Mesenchymal stem cell (in vitro differentiated cells and primary cell): ENCODE measurements around the gene SLC38A5.
A peak's percentile ranks its signal among the peaks of the same experiment; 100 is the strongest.

Source experiments
- DNase-seq: peaks from one replicate; pipeline ENCODE4 v3.0.0-alpha.2; 2013
- H2AFZ ChIP-seq: one replicate; pipeline ENCODE4 v1.6.1; 2013; ENCODE audit warnings: low read depth, mild to moderate bottlenecking, control low read depth, inconsistent platforms, low read length, moderate library complexity
- H2AK5ac ChIP-seq: 2 replicates; pipeline ENCODE4 v1.6.1; 2013; ENCODE audit warnings: low read length, moderate library complexity, mild to moderate bottlenecking, inconsistent platforms; ENCODE audit not compliant: severe bottlenecking
- H2BK120ac ChIP-seq: one replicate; pipeline ENCODE4 v1.6.1; 2013; ENCODE audit warnings: low read depth, mild to moderate bottlenecking, inconsistent platforms, low read length, moderate library complexity
- H2BK12ac ChIP-seq, 2 experiments: one replicate each; pipeline ENCODE4 v1.6.1; 2013; ENCODE audit warnings: inconsistent platforms in 2 of 2, low read length in 2 of 2, mild to moderate bottlenecking in 2 of 2, moderate library complexity in 2 of 2, control low read depth in 1 of 2
- H2BK15ac ChIP-seq: one replicate; pipeline ENCODE4 v1.6.1; 2013; ENCODE audit warnings: mild to moderate bottlenecking, low read depth, inconsistent platforms; ENCODE audit not compliant: poor library complexity, severe bottlenecking
- H2BK5ac ChIP-seq: 2 replicates; pipeline ENCODE4 v1.6.1; 2013; ENCODE audit warnings: low read depth, mild to moderate bottlenecking, low read length, control low read depth, inconsistent platforms; ENCODE audit not compliant: poor library complexity, severe bottlenecking
- H3K14ac ChIP-seq, 2 experiments: one replicate each; pipeline ENCODE4 v1.6.1; 2013; ENCODE audit warnings: inconsistent platforms in 2 of 2, low read length in 2 of 2, control low read depth in 1 of 2, mild to moderate bottlenecking in 1 of 2, moderate library complexity in 1 of 2
- H3K18ac ChIP-seq, 2 experiments: one replicate each; pipeline ENCODE4 v1.6.1; 2013; ENCODE audit warnings: inconsistent platforms in 2 of 2, low read length in 2 of 2, control low read depth in 1 of 2, low read depth in 1 of 2, mild to moderate bottlenecking in 1 of 2
- H3K23ac ChIP-seq, 2 experiments: one replicate each; pipeline ENCODE4 v1.6.1; 2013; ENCODE audit warnings: inconsistent platforms in 2 of 2, low read length in 2 of 2, mild to moderate bottlenecking in 2 of 2, moderate library complexity in 2 of 2, control low read depth in 1 of 2
- H3K27ac ChIP-seq: 2 replicates; pipeline ENCODE4 v1.5.1; 2013; ENCODE audit warnings: mild to moderate bottlenecking, moderate library complexity, low read length, control low read depth, inconsistent platforms; ENCODE audit not compliant: poor library complexity, severe bottlenecking
- H3K27me3 ChIP-seq, 2 experiments: 2 replicates each; pipeline versions ENCODE4 v1.6.1 to v1.7.0; 2013; ENCODE audit warnings: low read length in 2 of 2, mild to moderate bottlenecking in 2 of 2, moderate library complexity in 2 of 2, control low read depth in 1 of 2, inconsistent platforms in 1 of 2; ENCODE audit not compliant: control insufficient read depth in 1 of 2, insufficient read depth in 1 of 2
- H3K36me3 ChIP-seq, 2 experiments: 2 replicates each; pipeline versions ENCODE4 v1.6.1 to v1.7.0; 2013; ENCODE audit warnings: low read length in 2 of 2, control low read depth in 1 of 2, inconsistent platforms in 1 of 2, low read depth in 1 of 2, mild to moderate bottlenecking in 1 of 2; ENCODE audit not compliant: insufficient read depth in 2 of 2, control insufficient read depth in 1 of 2
- H3K4ac ChIP-seq, 2 experiments: one replicate each; pipeline ENCODE4 v1.6.1; 2013; ENCODE audit warnings: inconsistent platforms in 2 of 2, low read length in 2 of 2, mild to moderate bottlenecking in 2 of 2, moderate library complexity in 2 of 2, control low read depth in 1 of 2, low read depth in 1 of 2
- H3K4me1 ChIP-seq: 2 replicates; pipeline ENCODE4 v1.6.1; 2013; ENCODE audit warnings: low read depth, low read length, control low read depth; ENCODE audit not compliant: control insufficient read depth, insufficient read depth
- H3K4me2 ChIP-seq: 2 replicates; pipeline ENCODE4 v1.6.1; 2013; ENCODE audit warnings: low read length, mild to moderate bottlenecking, inconsistent platforms; ENCODE audit not compliant: poor library complexity, severe bottlenecking
- H3K4me3 ChIP-seq, 2 experiments: 2 replicates each; pipeline versions ENCODE4 v1.5.1 to v1.7.0; 2013; ENCODE audit warnings: low read length in 2 of 2, mild to moderate bottlenecking in 2 of 2, control low read depth in 1 of 2, low read depth in 1 of 2; ENCODE audit not compliant: insufficient read depth in 1 of 2
- H3K79me1 ChIP-seq: replicated peaks from 2 replicates; pipeline ENCODE4 v1.6.1; 2013; ENCODE audit warnings: mild to moderate bottlenecking, control low read depth, low read length, inconsistent platforms; ENCODE audit not compliant: poor library complexity, severe bottlenecking
- H3K9ac ChIP-seq: 2 replicates; pipeline ENCODE4 v1.7.0; 2013; ENCODE audit warnings: mild to moderate bottlenecking, low read length, moderate library complexity
- H3K9me3 ChIP-seq: 2 replicates; pipeline ENCODE4 v1.7.0; 2013; ENCODE audit warnings: mild to moderate bottlenecking, low read length; ENCODE audit not compliant: control insufficient read depth
- H4K8ac ChIP-seq: one replicate; pipeline ENCODE4 v1.6.1; 2013; ENCODE audit warnings: inconsistent platforms, mild to moderate bottlenecking, low read length, moderate library complexity
- H4K91ac ChIP-seq: one replicate; pipeline ENCODE4 v1.6.1; 2013; ENCODE audit warnings: mild to moderate bottlenecking, low read length, inconsistent platforms
- WGBS: methylation state at CpG from one replicate; pipeline ENCODE4 v1.1.7; 2013; ENCODE audit warnings: mixed read lengths; 5-methylcytosine and 5-hydroxymethylcytosine counted together

The SLC38A5 gene

GRCh38 chrX:48467281-48467761 is 2.7 kb downstream of the SLC38A5 start:
- Histone ChIP-seq H4K8ac (no peak overlapping the region), H3K4ac (peak overlapping the region in 1 of 2 experiments; percentile 41), H3K18ac (peak overlapping the region in 1 of 2 experiments; percentile 24), H2AK5ac (no peak overlapping the region), H4K91ac (no peak overlapping the region), H3K4me3 (peak overlapping the region in 1 of 2 experiments; percentile 69), H3K79me1 (no peaks in the 10 kb centered on the region), H3K27me3 (peaks cover 0 to 13% of the 10 kb centered on the region in 2 experiments), H2BK120ac (no peak overlapping the region), H3K27ac (no peak overlapping the region), H3K4me1 (peaks cover 16% of the 10 kb centered on the region), H2BK5ac (no peak overlapping the region), H3K4me2 (no peak overlapping the region), H3K14ac (peak overlapping the region in 1 of 2 experiments; percentile 28), H3K9ac (peak overlapping the region; percentile 68), H2BK15ac (no peak overlapping the region), H3K36me3 (no peaks in the 10 kb centered on the region), H2BK12ac (peak overlapping the region in 1 of 2 experiments; percentile 63), H3K23ac (no peak overlapping the region), H3K9me3 (no peaks in the 10 kb centered on the region), H2AFZ (peak overlapping the region; percentile 27)
- no peak for DNase-seq
- 47% methylated on average over 7 of the region's 10 CpGs for WGBS

GRCh38 chrX:48466696-48467095 is 3.4 kb downstream of the SLC38A5 start:
- Histone ChIP-seq H2BK120ac (no peak overlapping the region), H3K9ac (peak overlapping the region; percentile 68), H4K8ac (no peak overlapping the region), H3K4ac (no peak overlapping the region), H2BK5ac (no peak overlapping the region), H3K18ac (no peak overlapping the region), H2AK5ac (no peak overlapping the region), H3K27me3 (peaks cover 0 to 13% of the 10 kb centered on the region in 2 experiments), H4K91ac (peak overlapping the region; percentile 61), H3K4me1 (peaks cover 16% of the 10 kb centered on the region), H3K4me2 (no peak overlapping the region), H2AFZ (no peak overlapping the region), H3K9me3 (no peaks in the 10 kb centered on the region), H3K14ac (peak overlapping the region in 1 of 2 experiments; percentile 41), H2BK15ac (no peak overlapping the region), H2BK12ac (no peak overlapping the region), H3K4me3 (peak overlapping the region in 1 of 2 experiments; percentile 69), H3K27ac (no peak overlapping the region), H3K79me1 (no peaks in the 10 kb centered on the region), H3K36me3 (peaks cover 0 to 4% of the 10 kb centered on the region in 2 experiments), H3K23ac (no peak overlapping the region)
- no peak for DNase-seq
- 95% methylated on average over 10 of the region's 10 CpGs for WGBS

GRCh38 chrX:48465336-48465933 is 4.6 kb downstream of the SLC38A5 start:
- Histone ChIP-seq H3K36me3 (peaks cover 0 to 15% of the 10 kb centered on the region in 2 experiments), H3K27ac (peak overlapping the region; percentile 33), H3K79me1 (no peaks in the 10 kb centered on the region), H3K9me3 (no peaks in the 10 kb centered on the region), H3K18ac (peak overlapping the region in 1 of 2 experiments; percentile 48), H2BK120ac (no peak overlapping the region), H3K4me3 (peak overlapping the region in 1 of 2 experiments; percentile 43), H3K27me3 (peaks cover 0 to 10% of the 10 kb centered on the region in 2 experiments), H2BK12ac (no peak overlapping the region), H3K9ac (peak overlapping the region; percentile 59), H2AK5ac (no peak overlapping the region), H3K23ac (no peak overlapping the region), H2BK5ac (no peak overlapping the region), H4K8ac (no peak overlapping the region), H2AFZ (no peak overlapping the region), H3K4me2 (peak overlapping the region; percentile 18), H2BK15ac (no peak overlapping the region), H3K4ac (no peak overlapping the region), H3K4me1 (peaks cover 16% of the 10 kb centered on the region), H4K91ac (no peak overlapping the region), H3K14ac (peak overlapping the region in 1 of 2 experiments; percentile 28)
- DNase-seq = peak; percentile 92
- WGBS = 25% methylated on average over 10 of the region's 10 CpGs

GRCh38 chrX:48461830-48462229 is 8.2 kb downstream of the SLC38A5 start:
- no peak overlapping the region for H2BK120ac ChIP-seq
- no peak overlapping the region for H3K9ac ChIP-seq
- H3K4me1 ChIP-seq = peaks cover 12% of the 10 kb centered on the region
- H2BK5ac ChIP-seq = no peak overlapping the region
- no peak overlapping the region for H3K4ac ChIP-seq
- DNase-seq = no peak
- no peak overlapping the region for H2AK5ac ChIP-seq
- H3K27me3 ChIP-seq = peaks cover 0 to 3% of the 10 kb centered on the region in 2 experiments
- WGBS = 95% methylated on average over 6 of the region's 6 CpGs
- H3K4me2 ChIP-seq = no peak overlapping the region
- no peak overlapping the region for H3K14ac ChIP-seq
- H4K91ac ChIP-seq = no peak overlapping the region
- H3K23ac ChIP-seq = no peak overlapping the region
- H3K18ac ChIP-seq = no peak overlapping the region
- H3K27ac ChIP-seq = no peak overlapping the region
- H2BK12ac ChIP-seq = no peak overlapping the region
- H4K8ac ChIP-seq = no peak overlapping the region
- no peak overlapping the region for H2BK15ac ChIP-seq
- no peaks in the 10 kb centered on the region for H3K79me1 ChIP-seq
- peaks cover 0 to 31% of the 10 kb centered on the region in 2 experiments for H3K36me3 ChIP-seq
- no peak overlapping the region for H3K4me3 ChIP-seq
- H2AFZ ChIP-seq = no peak overlapping the region
- no peaks in the 10 kb centered on the region for H3K9me3 ChIP-seq
